Measurements from ENCODE around the gene SLC35G4.
"Not testable (repeated sequence)": the region's sequence is repeated elsewhere in the genome, so short reads cannot be mapped to it uniquely, and the experiment has no call there.

SLC35G4 gene

DNA sequence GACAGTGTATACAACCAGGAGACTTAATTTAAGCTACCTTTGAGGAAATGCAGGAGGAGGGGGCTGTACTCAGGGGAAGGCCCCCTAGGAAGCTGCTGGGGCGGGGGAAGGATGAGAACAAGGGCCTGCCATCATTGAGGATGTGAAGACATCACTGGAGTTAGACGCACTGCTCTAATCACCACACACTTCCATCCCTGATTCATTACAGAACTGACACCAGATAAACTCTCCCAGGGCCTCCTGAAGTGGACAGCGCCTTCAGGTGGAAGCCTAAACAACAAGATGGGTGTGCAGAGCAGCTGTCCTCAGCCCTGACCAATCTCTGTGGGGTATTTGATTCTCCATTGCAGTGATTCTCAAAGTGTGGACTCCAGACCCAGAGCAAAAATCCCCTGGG lies 30.6 kb upstream of the SLC35G4 start:
- no peaks in the 10 kb centered on the region for H3K36me3 ChIP-seq (ENCODE audit: control insufficient read depth in 1 of 2, insufficient read depth in 2 of 2, low read length in 2 of 2)

DNA sequence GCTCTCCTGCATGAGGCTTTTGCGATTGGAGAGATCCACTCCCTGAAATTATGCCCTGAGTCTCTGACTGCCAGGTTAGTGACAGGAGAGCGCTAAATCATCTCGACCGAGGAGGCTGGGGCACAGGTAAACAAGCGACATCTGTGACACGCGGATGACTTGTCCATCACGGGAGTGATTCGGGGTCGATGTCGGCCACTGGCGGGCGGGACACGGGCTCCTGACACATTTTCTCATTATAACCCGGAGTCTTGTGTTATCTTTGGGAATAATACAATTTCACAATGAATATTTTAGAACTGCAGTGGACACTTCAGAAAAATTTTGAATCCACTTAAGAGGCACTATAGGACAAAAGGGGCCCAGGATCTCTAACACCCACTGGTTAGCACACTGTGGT lies 29.5 kb upstream of the SLC35G4 start:
- Histone ChIP-seq H3K4me3 (ENCODE audit: low read depth in 1 of 2, low read length in 2 of 2) (no peak overlapping the region), H3K36me3 (ENCODE audit: control insufficient read depth in 1 of 2, insufficient read depth in 2 of 2, low read length in 2 of 2) (no peaks in the 10 kb centered on the region), H3K27me3 (ENCODE audit: control insufficient read depth in 1 of 2, insufficient read depth in 2 of 2, low read length in 2 of 2) (no peaks in the 10 kb centered on the region), H3K27ac (ENCODE audit: low read depth, low read length) (no peak overlapping the region), H3K4me1 (ENCODE audit: control insufficient read depth in 1 of 2, insufficient read depth in 2 of 2, low read length in 2 of 2) (no peaks in the 10 kb centered on the region), H3K9me3 (ENCODE audit: control insufficient read depth in 1 of 2, low read length in 2 of 2) (no peaks in the 10 kb centered on the region), H3K9ac (ENCODE audit: low read depth in 1 of 2, low read length in 2 of 2) (no peak overlapping the region)

More for the DNA sequence above, 30.6 kb upstream of the SLC35G4 start:
- H3K9me3 ChIP-seq (ENCODE audit: control insufficient read depth in 1 of 2, low read length in 2 of 2), result no peaks in the 10 kb centered on the region
- no peak overlapping the region for H3K4me3 ChIP-seq (ENCODE audit: low read depth in 1 of 2, low read length in 2 of 2)
- H3K9ac ChIP-seq (ENCODE audit: low read depth in 1 of 2, low read length in 2 of 2), result no peak overlapping the region
- H3K27me3 ChIP-seq (ENCODE audit: control insufficient read depth in 1 of 2, insufficient read depth in 2 of 2, low read length in 2 of 2), result no peaks in the 10 kb centered on the region
- H3K27ac ChIP-seq (ENCODE audit: low read depth, low read length), result no peak overlapping the region
- H3K4me1 ChIP-seq (ENCODE audit: control insufficient read depth in 1 of 2, insufficient read depth in 2 of 2, low read length in 2 of 2), result no peaks in the 10 kb centered on the region

DNA sequence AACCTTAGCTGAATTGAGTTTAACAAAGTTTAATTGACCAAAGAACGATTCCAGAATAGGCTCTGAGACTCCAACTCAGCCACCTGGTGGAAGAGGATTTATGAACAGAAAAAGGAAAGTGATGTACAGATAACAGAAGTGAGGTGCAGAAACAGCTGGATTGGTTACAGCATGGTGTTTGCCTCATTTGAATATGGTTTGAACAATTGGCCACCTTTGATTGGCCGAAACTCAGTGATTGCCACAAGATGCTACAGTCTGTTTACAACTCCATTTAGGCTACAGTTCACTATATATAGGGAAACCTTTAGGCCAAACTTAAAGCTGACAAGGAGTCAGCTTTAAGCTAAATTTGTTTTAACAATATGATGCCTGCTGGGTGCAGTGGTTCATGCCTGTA lies 28.1 kb upstream of the SLC35G4 start:
- H3K9ac ChIP-seq (ENCODE audit: low read depth in 1 of 2, low read length in 2 of 2), result no peak overlapping the region
- no peaks in the 10 kb centered on the region for H3K27me3 ChIP-seq (ENCODE audit: control insufficient read depth in 1 of 2, insufficient read depth in 2 of 2, low read length in 2 of 2)
- H3K4me1 ChIP-seq (ENCODE audit: control insufficient read depth in 1 of 2, insufficient read depth in 2 of 2, low read length in 2 of 2), result no peaks in the 10 kb centered on the region
- no peaks in the 10 kb centered on the region for H3K9me3 ChIP-seq (ENCODE audit: control insufficient read depth in 1 of 2, low read length in 2 of 2)
- H3K27ac ChIP-seq (ENCODE audit: low read depth, low read length), result no peak overlapping the region
- H3K36me3 ChIP-seq (ENCODE audit: control insufficient read depth in 1 of 2, insufficient read depth in 2 of 2, low read length in 2 of 2), result no peaks in the 10 kb centered on the region
- H3K4me3 ChIP-seq (ENCODE audit: low read depth in 1 of 2, low read length in 2 of 2), result no peak overlapping the region

DNA sequence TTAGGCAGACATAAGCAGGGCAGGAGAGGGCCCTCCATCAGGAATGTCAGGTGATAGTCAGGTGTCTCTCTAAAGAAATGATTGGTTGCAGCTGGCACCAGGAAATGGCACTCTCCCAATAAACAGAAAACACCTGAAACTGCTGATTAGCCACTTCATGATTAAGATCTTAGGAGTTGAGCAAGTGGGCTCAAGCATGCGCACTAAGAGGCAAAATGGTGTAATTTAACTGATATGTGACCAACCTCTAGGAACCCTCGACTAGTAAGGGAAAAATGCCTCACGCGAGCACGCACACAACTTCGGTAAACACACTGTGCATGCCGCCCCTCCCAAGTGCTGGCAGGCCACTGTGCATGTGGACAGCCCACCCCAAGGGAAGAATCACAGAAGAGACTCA lies 23.8 kb upstream of the SLC35G4 start:
- Histone ChIP-seq H3K4me3 (ENCODE audit: low read depth in 1 of 2, low read length in 2 of 2) (no peak overlapping the region), H3K27me3 (ENCODE audit: control insufficient read depth in 1 of 2, insufficient read depth in 2 of 2, low read length in 2 of 2) (no peaks in the 10 kb centered on the region), H3K4me1 (ENCODE audit: control insufficient read depth in 1 of 2, insufficient read depth in 2 of 2, low read length in 2 of 2) (no peaks in the 10 kb centered on the region), H3K36me3 (ENCODE audit: control insufficient read depth in 1 of 2, insufficient read depth in 2 of 2, low read length in 2 of 2) (no peaks in the 10 kb centered on the region), H3K9me3 (ENCODE audit: control insufficient read depth in 1 of 2, low read length in 2 of 2) (no peaks in the 10 kb centered on the region), H3K9ac (ENCODE audit: low read depth in 1 of 2, low read length in 2 of 2) (no peak overlapping the region), H3K27ac (ENCODE audit: low read depth, low read length) (no peak overlapping the region)

DNA sequence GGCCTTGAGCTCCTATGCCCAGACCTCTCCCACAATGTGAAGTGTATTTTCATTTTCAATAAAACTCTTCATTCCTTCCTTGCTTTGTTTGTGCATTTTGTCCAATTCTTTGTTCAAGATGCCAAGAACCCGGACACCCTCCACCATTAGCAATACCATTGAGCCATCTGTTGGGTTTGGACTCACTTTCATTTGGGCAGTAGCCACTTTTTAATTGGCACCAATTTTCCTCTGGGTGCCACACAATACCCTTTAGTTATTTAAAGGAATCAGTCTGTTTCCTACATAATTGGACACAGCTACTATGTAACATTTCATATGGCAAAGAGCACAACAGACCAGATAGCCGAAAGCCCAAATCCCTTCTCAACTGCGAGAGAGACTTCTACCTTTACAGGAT lies 22.5 kb upstream of the SLC35G4 start:
- no peaks in the 10 kb centered on the region for H3K4me1 ChIP-seq (ENCODE audit: control insufficient read depth in 1 of 2, insufficient read depth in 2 of 2, low read length in 2 of 2)
- no peaks in the 10 kb centered on the region for H3K27me3 ChIP-seq (ENCODE audit: control insufficient read depth in 1 of 2, insufficient read depth in 2 of 2, low read length in 2 of 2)
- no peak overlapping the region for H3K27ac ChIP-seq (ENCODE audit: low read depth, low read length)
- H3K36me3 ChIP-seq (ENCODE audit: control insufficient read depth in 1 of 2, insufficient read depth in 2 of 2, low read length in 2 of 2), result no peaks in the 10 kb centered on the region
- no peaks in the 10 kb centered on the region for H3K9me3 ChIP-seq (ENCODE audit: control insufficient read depth in 1 of 2, low read length in 2 of 2)
- H3K9ac ChIP-seq (ENCODE audit: low read depth in 1 of 2, low read length in 2 of 2), result no peak overlapping the region
- no peak overlapping the region for H3K4me3 ChIP-seq (ENCODE audit: low read depth in 1 of 2, low read length in 2 of 2)

DNA sequence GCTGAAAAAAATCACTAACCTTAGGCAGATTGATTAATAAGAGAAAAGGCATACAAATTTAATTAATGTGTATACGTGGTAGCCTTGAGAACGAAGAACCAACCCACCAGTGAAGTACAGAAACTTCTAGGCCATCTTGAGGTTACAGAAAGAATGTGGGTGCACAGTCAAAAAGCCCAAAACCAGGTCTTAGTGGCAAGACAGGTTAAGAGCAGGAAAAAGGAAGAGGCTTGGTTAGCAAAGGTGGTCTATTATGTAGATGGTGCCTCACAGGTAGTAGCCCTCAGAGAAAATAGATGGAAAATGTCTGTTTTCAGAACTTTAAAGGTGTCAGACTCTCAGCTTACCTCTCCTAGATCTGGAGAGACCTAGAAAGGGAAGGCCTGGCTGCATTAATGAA lies 22.0 kb upstream of the SLC35G4 start:
- Histone ChIP-seq H3K27me3 (ENCODE audit: control insufficient read depth in 1 of 2, insufficient read depth in 2 of 2, low read length in 2 of 2) (no peaks in the 10 kb centered on the region), H3K9ac (ENCODE audit: low read depth in 1 of 2, low read length in 2 of 2) (no peak overlapping the region), H3K9me3 (ENCODE audit: control insufficient read depth in 1 of 2, low read length in 2 of 2) (no peaks in the 10 kb centered on the region), H3K4me3 (ENCODE audit: low read depth in 1 of 2, low read length in 2 of 2) (no peak overlapping the region), H3K36me3 (ENCODE audit: control insufficient read depth in 1 of 2, insufficient read depth in 2 of 2, low read length in 2 of 2) (no peaks in the 10 kb centered on the region), H3K4me1 (ENCODE audit: control insufficient read depth in 1 of 2, insufficient read depth in 2 of 2, low read length in 2 of 2) (no peaks in the 10 kb centered on the region), H3K27ac (ENCODE audit: low read depth, low read length) (no peak overlapping the region)

DNA sequence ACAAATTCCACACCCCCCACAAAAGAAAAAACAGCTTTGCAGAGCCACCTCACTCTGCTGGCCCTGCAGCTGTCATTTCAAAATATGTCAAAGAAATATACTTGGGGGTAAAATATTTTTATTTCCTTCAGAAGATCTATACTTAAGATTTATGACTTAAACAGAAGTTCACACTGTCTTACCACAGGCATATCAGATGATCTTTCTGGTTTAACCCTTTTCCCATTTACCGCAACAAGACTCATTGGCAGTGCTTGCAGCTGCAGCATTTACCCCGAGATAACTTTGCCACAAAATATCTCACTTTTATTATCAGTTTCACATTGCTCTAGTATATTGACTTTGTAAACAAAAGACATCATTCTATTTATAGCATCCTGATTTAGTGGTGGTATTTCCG lies 21.6 kb upstream of the SLC35G4 start:
- no peak overlapping the region for H3K27ac ChIP-seq (ENCODE audit: low read depth, low read length)
- H3K9me3 ChIP-seq (ENCODE audit: control insufficient read depth in 1 of 2, low read length in 2 of 2), result no peaks in the 10 kb centered on the region
- no peaks in the 10 kb centered on the region for H3K36me3 ChIP-seq (ENCODE audit: control insufficient read depth in 1 of 2, insufficient read depth in 2 of 2, low read length in 2 of 2)
- H3K4me1 ChIP-seq (ENCODE audit: control insufficient read depth in 1 of 2, insufficient read depth in 2 of 2, low read length in 2 of 2), result no peaks in the 10 kb centered on the region
- no peak overlapping the region for H3K9ac ChIP-seq (ENCODE audit: low read depth in 1 of 2, low read length in 2 of 2)
- H3K27me3 ChIP-seq (ENCODE audit: control insufficient read depth in 1 of 2, insufficient read depth in 2 of 2, low read length in 2 of 2), result no peaks in the 10 kb centered on the region
- no peak overlapping the region for H3K4me3 ChIP-seq (ENCODE audit: low read depth in 1 of 2, low read length in 2 of 2)

DNA sequence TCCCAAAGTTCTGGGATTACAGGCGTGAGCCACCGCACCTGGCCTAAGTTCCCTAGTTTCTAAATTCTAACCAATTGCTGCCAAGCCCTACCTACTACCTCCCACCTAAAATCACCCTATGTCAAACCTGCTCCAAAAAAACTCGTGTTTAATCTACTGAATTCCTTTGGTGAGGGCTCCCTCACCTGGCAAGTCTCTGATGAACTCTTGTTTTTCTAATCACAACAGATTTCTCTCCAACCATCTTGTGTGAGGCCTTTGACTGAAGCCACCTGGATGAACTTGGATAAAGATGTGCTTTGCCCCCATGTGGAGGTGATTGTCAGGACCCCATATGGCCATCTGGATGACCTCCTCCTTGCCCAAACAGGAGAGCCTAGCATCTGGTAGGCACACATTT lies 17.4 kb upstream of the SLC35G4 start:
- H3K4me1 ChIP-seq (ENCODE audit: control insufficient read depth in 1 of 2, insufficient read depth in 2 of 2, low read length in 2 of 2), result no peaks in the 10 kb centered on the region
- no peak overlapping the region for H3K9ac ChIP-seq (ENCODE audit: low read depth in 1 of 2, low read length in 2 of 2)
- H3K27ac ChIP-seq (ENCODE audit: low read depth, low read length), result no peak overlapping the region
- no peaks in the 10 kb centered on the region for H3K27me3 ChIP-seq (ENCODE audit: control insufficient read depth in 1 of 2, insufficient read depth in 2 of 2, low read length in 2 of 2)
- H3K4me3 ChIP-seq (ENCODE audit: low read depth in 1 of 2, low read length in 2 of 2), result no peak overlapping the region
- H3K9me3 ChIP-seq (ENCODE audit: control insufficient read depth in 1 of 2, low read length in 2 of 2), result no peaks in the 10 kb centered on the region
- no peaks in the 10 kb centered on the region for H3K36me3 ChIP-seq (ENCODE audit: control insufficient read depth in 1 of 2, insufficient read depth in 2 of 2, low read length in 2 of 2)

DNA sequence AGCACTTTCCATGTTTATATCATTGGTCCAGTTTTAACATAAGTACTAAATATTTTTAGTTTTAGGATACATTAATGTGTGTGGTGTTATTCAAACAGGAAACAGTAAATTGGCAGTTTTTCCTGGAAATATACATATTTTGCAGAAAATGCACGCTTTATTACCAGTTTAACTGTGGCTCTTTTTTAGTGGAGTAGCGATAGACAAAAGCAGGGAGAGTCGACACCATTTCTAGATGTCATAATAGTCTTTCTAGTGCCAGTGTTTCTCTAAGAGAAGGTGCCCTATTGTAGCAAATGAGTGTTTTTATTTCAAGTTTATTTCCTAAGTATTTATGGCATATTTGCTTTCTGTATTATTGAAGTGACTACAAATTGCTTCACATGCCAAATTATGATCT lies 9.1 kb upstream of the SLC35G4 start:
- Histone ChIP-seq H3K4me3 (ENCODE audit: low read depth in 1 of 2, low read length in 2 of 2) (no peak overlapping the region), H3K27me3 (ENCODE audit: control insufficient read depth in 1 of 2, insufficient read depth in 2 of 2, low read length in 2 of 2) (no peaks in the 10 kb centered on the region), H3K9ac (ENCODE audit: low read depth in 1 of 2, low read length in 2 of 2) (no peak overlapping the region), H3K36me3 (ENCODE audit: control insufficient read depth in 1 of 2, insufficient read depth in 2 of 2, low read length in 2 of 2) (no peaks in the 10 kb centered on the region), H3K9me3 (ENCODE audit: control insufficient read depth in 1 of 2, low read length in 2 of 2) (no peaks in the 10 kb centered on the region), H3K4me1 (ENCODE audit: control insufficient read depth in 1 of 2, insufficient read depth in 2 of 2, low read length in 2 of 2) (no peaks in the 10 kb centered on the region), H3K27ac (ENCODE audit: low read depth, low read length) (no peak overlapping the region)

DNA sequence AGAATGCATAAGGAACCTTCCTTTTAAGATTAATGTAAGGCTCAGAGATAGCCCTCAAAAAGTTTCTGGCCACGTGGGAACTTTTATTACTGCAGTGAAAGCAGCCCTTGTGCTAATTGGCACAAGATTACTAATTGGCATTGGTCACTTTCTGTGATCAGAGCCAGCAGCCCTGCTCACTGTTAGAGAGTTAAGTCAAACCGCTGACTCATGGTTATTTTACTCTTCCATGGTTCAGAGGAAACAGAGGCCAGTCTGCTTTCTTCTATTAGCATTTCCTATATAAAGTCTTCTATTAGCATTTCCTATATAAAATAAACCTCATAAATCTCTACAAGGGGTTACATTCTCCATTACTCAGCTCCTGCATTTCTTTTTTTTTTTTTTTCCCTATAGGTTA lies 1.5 kb upstream of the SLC35G4 start:
- Histone ChIP-seq H3K27me3 (ENCODE audit: control insufficient read depth in 1 of 2, insufficient read depth in 2 of 2, low read length in 2 of 2) (no peaks in the 10 kb centered on the region), H3K9me3 (ENCODE audit: control insufficient read depth in 1 of 2, low read length in 2 of 2) (no peaks in the 10 kb centered on the region), H3K36me3 (ENCODE audit: control insufficient read depth in 1 of 2, insufficient read depth in 2 of 2, low read length in 2 of 2) (no peaks in the 10 kb centered on the region), H3K4me1 (ENCODE audit: control insufficient read depth in 1 of 2, insufficient read depth in 2 of 2, low read length in 2 of 2) (no peaks in the 10 kb centered on the region), H3K4me3 (ENCODE audit: low read depth in 1 of 2, low read length in 2 of 2) (no peak overlapping the region), H3K9ac (ENCODE audit: low read depth in 1 of 2, low read length in 2 of 2) (no peak overlapping the region), H3K27ac (ENCODE audit: low read depth, low read length) (no peak overlapping the region)

DNA sequence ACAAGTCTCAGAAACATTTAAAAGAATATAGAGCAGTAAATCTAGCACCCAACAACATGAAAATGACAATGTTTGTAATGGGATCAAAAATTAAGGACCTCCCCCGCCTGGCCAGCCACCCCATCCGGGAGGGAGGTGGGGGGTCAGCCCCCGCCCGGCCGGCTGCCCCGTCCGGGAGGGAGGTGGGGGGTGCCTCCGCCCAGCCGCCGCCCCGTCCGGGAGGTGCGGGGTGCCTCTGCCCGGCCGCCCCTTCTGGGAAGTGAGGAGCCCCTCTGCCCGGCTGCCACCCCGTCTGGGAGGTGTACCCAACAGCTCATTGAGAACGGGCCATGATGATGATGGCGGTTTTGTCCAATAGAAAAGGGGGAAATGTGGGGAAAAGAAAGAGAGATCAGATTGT lies 778 bp upstream of the SLC35G4 start:
- H3K4me3 ChIP-seq (ENCODE audit: low read depth in 1 of 2, low read length in 2 of 2); H3K4me1 ChIP-seq (ENCODE audit: control insufficient read depth in 1 of 2, insufficient read depth in 2 of 2, low read length in 2 of 2); H3K9me3 ChIP-seq (ENCODE audit: control insufficient read depth in 1 of 2, low read length in 2 of 2); H3K27me3 ChIP-seq (ENCODE audit: control insufficient read depth in 1 of 2, insufficient read depth in 2 of 2, low read length in 2 of 2); H3K9ac ChIP-seq (ENCODE audit: low read depth in 1 of 2, low read length in 2 of 2); H3K27ac ChIP-seq (ENCODE audit: low read depth, low read length); H3K36me3 ChIP-seq (ENCODE audit: control insufficient read depth in 1 of 2, insufficient read depth in 2 of 2, low read length in 2 of 2): not testable (repeated sequence)
